GM21515 (cell line): ENCODE results near the gene RNU7-1.

Experiments used
- ATAC-seq: cut with Tn5 transposase; IDR thresholded peaks from one replicate; pipeline ENCODE4 v1.9.1; 2021; ENCODE audit not compliant: unreplicated experiment

Gene RNU7-1

DNA sequence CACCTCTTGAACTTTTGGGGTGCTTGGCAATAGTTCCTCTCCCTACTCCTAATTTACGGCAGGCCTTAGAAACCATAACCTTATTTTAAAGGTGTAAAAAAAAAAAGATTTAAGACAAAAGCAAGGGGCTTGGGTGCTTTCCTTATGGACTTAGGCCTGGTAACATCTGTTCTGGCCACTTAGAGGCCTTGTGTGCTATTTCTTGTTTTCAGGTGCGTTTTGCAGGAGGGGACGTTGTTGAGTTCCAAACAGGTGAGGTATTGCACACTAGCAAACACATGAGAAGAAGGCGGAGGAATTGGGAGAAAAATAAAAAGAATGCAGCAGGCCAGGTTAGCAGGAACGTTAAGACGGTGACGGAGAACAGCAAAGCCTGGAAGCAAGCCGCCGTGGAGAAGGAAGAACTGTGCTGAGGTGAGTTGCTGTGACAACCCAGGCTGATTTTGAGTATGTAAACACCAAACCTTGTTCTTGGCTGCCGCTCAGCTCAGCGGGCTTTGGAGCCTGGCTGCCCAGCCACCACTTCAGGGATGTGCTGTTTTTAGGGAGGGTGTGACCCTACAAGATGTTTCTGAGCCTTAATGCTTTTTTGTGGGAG lies 44.4 kb downstream of the RNU7-1 start:
- no peak for ATAC-seq
